Retinal pigment epithelial cell (primary cell): Measurements from ENCODE around the gene CDKN2AIPNL.

Experiments used
- DNase-seq: peaks from one replicate; pipeline ENCODE4 v3.0.0-alpha.2; 2010; ENCODE audit warnings: low read depth
- H3K4me3 ChIP-seq: 2 replicates; pipeline ENCODE4 v1.5.1; 2011; ENCODE audit warnings: mild to moderate bottlenecking, low read length, control low read depth, moderate library complexity
- CTCF ChIP-seq: conservative IDR thresholded peaks from 2 replicates; pipeline ENCODE4 v1.5.1; 2011; ENCODE audit warnings: low read depth, low read length, control low read depth, inconsistent platforms

Gene CDKN2AIPNL

GRCh38 chr5:134456825-134457224 lies 45.1 kb upstream of the CDKN2AIPNL start:
- TF ChIP-seq CTCF = no peak
- no peak for DNase-seq

GRCh38 chr5:134455466-134455865 lies 43.8 kb upstream of the CDKN2AIPNL start:
- no peak for DNase-seq
- no peak overlapping the region for H3K4me3 ChIP-seq
- TF ChIP-seq CTCF = no peak

More at GRCh38 chr5:134456825-134457224, 45.1 kb upstream of the CDKN2AIPNL start:
- H3K4me3 ChIP-seq = no peak overlapping the region

GRCh38 chr5:134453016-134453415 lies 41.3 kb upstream of the CDKN2AIPNL start:
- DNase-seq = no peak
- no peak for TF ChIP-seq CTCF
- H3K4me3 ChIP-seq = no peak overlapping the region

GRCh38 chr5:134451936-134452505 lies 40.3 kb upstream of the CDKN2AIPNL start:
- no peak for DNase-seq
- no peak overlapping the region for H3K4me3 ChIP-seq

GRCh38 chr5:134451225-134451935 lies 39.7 kb upstream of the CDKN2AIPNL start:
- no peak for TF ChIP-seq CTCF
- no peak for DNase-seq
- no peak overlapping the region for H3K4me3 ChIP-seq

More at GRCh38 chr5:134451936-134452505, 40.3 kb upstream of the CDKN2AIPNL start:
- no peak for TF ChIP-seq CTCF

- no peak for TF ChIP-seq CTCF
- DNase-seq = no peak
- no peak overlapping the region for H3K4me3 ChIP-seq
Observed at GRCh38 chr5:134450374-134450773, 38.7 kb upstream of the CDKN2AIPNL start.

- DNase-seq = no peak
Observed at GRCh38 chr5:134449167-134449566, 37.5 kb upstream of the CDKN2AIPNL start.

More at GRCh38 chr5:134449167-134449566, 37.5 kb upstream of the CDKN2AIPNL start:
- no peak overlapping the region for H3K4me3 ChIP-seq
- TF ChIP-seq CTCF = no peak
